HG02763 (cell line): ENCODE results near the gene ANTXR1.

ENCODE experiments used
- ATAC-seq: cut with Tn5 transposase; IDR thresholded peaks from one replicate; pipeline ENCODE4 v1.9.1; 2021; ENCODE audit warnings: mild to moderate bottlenecking, moderate library complexity; ENCODE audit not compliant: unreplicated experiment

ANTXR1 gene

DNA sequence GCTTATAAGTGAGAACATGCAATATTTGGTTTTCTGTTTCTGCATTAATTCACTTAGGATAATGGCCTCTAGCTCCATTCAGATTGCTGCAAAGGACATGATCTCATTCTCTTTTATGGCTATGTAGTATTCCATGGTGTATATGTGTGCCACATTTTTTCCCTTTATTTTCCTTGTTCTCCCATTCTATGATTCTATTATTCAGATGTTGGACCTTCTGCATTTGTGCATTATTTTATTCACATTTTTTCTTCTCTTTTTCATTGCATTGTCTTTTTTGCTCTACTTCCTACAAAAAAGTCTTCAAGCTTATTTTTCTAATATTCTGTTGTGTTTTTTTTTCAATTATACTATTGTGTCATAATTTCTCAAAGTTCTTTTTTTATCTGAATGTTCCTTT, 11.1 kb upstream of the ANTXR1 start:
- no peak for ATAC-seq

- ATAC-seq, result no peak
Observed at GRCh38 chr2:69003731-69004130, 9.2 kb upstream of the ANTXR1 start.

GRCh38 chr2:69007169-69007568, 5.8 kb upstream of the ANTXR1 start:
- ATAC-seq, result no peak

DNA sequence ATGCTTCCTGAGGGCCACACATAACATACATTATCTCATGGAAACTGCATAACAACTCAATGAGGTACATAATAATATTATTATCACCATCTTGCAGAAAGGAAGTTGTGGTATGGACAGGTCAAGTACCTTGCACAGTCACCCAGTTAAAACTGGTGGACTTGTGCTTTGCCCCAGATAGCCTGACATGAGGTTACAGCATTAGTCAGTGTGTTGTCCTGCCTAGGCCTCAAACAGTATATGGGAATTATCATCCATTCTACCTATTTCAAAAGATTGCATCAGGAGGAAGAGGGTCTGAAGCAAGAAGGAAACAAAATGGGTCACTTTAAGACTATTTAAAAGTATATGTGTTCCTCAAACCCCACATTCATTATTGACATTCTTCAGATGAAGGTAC, 5.4 kb upstream of the ANTXR1 start:
- no peak for ATAC-seq

DNA sequence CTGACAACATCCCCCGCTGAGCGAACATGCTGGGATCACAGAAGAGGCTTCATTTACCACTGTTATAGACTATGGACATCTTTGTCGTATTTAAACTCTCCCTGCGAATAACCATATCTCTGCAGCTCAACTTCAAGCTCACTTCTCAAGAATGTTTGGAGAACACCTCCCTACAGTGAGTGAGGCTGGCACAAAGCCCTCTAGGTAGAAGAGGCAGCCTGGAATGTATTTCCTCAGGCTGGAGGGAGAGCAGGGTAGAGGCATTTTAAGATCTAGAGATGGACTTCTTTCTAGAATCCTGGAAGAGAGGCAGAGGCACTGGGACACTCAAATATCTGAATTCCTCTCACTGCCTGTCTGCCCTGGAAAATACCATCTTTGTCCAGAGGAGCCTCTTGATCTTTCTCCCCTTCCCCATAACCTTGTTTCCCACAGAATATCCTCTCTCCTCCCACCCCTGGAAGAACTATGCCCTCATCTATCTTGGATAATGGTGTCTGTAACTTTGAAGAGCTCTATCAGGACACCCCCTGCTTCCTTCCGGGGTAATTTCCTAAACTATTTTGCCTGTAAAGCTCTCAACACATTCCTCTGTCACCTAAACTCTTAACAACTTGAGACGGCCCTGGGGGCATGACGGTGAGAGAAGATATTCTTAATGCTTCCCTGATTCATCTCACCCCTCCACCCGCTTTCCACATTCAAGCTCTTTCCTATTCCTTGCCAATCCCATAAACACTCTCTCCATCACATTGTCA, 2.4 kb upstream of the ANTXR1 start:
- ATAC-seq, result no peak

- ATAC-seq, result no peak
Observed at GRCh38 chr2:69011611-69012157, 1.3 kb upstream of the ANTXR1 start.

GRCh38 chr2:69012310-69013141, 453 bp upstream of the ANTXR1 start:
- ATAC-seq, result no peak

DNA sequence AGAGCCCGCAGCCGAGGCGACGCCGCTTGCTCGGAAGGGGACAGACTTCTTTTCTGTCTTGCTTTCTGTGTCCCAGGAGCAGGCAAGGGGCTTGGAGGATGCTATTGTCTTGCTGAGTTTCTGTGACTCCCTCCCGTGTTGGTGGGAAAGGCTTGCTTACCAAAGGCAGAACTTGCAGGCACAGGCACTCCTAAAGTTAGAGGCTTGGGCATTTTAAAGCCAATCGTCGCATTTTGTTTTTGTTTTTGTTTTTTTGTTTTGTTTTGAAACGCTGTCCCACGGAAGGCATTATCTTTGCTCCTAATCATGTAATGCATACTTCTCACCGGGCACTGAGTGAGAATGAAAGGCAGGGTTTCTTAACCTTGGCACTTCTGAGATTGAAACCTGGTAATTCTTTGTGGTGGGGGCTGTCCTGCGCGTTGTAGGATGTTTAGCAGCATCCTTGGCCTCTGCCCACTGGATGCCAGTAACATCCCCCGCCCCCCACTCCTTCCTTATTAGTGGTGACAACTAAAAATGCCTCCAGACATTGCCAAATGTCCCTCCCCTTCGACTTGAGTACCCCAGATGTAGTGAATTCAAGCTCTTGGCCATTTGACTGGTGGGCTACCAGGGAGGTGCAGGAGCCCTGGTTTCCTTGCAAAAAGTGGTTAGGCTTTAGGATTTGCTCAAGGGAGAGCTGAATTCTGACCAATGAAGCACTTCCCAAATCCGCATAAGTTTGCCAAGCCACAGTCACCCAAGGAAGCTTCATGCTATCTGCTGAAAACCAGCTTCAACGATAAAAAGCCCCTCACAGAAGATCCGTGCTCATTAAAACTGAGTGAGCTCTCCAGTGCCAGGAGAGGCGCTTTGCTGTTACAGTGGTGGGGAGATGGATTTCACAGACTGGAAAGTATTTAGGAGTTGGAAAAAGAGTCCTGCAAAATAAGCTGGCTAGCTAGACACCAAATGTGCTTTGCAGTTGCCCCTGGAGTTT, 1.2 kb downstream of the ANTXR1 start:
- no peak for ATAC-seq

DNA sequence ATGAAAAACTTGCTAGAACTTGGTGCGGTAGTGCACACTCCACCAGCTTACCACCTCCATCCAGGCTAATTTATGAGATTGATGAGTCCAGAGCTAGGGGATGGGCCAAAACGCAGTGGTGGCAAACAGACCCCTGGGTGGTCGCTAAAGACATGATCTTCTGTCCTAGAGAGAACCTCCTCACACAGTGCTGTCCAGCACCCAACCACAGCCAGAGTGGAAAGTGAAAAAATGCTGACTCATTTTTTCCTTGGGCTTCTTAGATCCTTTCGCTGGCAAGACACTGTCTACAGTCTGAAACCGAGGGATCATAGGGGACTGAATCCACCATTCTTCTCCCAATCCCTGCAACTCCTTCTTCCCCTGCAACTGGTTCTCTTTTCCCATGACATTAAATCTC, 4.1 kb downstream of the ANTXR1 start:
- no peak for ATAC-seq

- ATAC-seq, result no peak
Observed at GRCh38 chr2:69017835-69018234, 4.9 kb downstream of the ANTXR1 start.

DNA sequence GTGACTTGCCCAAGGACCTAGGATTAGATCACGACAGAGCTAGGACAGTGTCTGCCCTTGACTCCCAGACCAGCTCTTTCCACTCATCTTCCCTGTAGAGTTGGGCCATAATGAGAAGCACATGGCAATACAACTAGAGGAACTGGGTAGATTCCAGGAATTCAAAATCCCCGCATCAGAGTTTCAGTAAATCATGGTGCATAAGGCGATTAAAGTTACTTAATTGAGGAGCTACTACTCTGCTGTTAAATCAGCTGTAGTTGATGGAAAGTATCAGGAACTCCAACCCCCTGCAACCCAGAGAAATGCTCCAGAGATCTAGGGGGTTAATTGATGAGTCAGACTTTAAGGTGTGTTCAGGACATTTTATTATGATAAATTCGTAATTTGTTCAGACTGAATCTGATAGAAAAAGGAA, 5.7 kb downstream of the ANTXR1 start:
- ATAC-seq, result no peak

DNA sequence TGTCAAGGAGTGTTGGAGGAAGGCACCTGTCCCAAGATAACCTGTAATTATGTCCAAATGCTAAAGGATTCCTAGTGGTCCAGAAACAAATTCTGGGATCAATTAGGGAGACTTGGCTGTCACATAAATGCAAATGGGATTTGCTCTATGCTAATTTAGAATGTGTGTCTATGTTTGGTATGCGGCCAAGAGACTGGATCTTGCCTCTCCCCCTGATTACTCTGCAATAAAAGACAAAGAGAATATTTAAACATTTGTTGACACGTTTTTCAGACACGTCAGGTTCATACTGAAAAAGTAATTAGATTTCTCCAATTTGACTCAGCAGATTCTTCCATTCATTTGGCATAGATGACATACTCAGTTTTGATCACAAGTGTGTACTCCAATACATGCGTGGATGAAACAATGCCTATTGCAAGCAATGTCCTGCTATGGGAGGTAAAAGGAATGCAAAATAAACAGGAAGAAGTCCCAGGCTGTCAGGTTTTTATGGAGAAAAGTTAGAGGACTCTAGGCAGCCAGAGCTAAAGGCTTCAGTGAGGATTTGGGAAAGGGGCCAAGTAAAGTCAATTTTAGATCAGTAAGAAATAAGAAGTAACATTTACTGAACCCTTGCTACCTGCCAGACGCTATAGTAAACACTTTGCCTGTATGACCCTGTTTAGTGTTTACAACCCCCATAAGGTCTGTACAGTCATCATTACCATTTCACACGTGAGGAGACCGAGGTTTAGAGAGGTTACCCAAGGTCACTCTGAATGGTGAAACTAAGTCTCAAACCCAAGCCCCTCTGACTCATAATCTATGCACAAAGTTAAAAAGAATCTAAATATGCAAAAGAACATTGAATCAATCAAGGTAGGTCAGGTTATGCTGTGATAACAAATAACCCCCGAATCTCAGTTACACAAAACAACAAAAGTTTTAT, 7.8 kb downstream of the ANTXR1 start:
- ATAC-seq, result no peak

DNA sequence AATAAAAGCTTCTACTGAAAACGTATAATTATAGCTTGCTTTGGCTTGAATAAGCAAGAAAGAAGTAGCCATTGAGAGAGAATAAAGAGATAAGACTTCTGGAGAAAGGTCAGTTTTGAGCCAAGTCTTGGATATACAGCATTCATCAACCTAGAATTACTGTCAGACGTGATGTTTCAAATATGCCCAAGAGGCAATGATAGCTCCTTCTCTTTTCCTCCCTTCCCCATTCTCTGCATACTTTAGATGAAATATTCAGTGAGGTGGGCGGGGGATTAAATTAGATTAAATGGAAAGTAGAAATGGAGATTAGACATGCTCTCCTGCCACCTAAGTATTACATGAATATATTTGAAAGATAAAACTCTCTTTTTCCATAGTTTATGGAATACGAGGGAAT, 8.7 kb downstream of the ANTXR1 start:
- no peak for ATAC-seq

- ATAC-seq, result no peak
Observed at GRCh38 chr2:69022548-69022947, 9.6 kb downstream of the ANTXR1 start.

DNA sequence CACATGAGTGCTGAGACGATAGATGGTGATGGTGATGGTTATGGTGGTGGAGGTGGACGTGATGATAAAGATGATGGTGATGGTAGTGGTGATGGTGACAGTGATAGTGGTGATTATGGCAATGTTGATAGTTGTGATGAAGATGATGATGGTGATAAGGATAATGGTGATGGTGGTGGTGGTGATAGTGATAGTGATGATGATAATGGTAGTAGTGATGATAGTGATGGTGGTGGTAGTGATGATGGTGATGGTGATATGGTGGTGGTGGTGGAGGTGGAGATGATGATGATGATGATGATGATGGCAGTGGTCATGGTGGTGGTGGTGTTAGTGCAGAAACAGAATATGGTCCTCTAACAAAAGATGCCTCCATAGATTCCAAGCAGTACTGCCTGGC, 10.3 kb downstream of the ANTXR1 start:
- no peak for ATAC-seq

GRCh38 chr2:69026026-69026425, 13.0 kb downstream of the ANTXR1 start:
- no peak for ATAC-seq

DNA sequence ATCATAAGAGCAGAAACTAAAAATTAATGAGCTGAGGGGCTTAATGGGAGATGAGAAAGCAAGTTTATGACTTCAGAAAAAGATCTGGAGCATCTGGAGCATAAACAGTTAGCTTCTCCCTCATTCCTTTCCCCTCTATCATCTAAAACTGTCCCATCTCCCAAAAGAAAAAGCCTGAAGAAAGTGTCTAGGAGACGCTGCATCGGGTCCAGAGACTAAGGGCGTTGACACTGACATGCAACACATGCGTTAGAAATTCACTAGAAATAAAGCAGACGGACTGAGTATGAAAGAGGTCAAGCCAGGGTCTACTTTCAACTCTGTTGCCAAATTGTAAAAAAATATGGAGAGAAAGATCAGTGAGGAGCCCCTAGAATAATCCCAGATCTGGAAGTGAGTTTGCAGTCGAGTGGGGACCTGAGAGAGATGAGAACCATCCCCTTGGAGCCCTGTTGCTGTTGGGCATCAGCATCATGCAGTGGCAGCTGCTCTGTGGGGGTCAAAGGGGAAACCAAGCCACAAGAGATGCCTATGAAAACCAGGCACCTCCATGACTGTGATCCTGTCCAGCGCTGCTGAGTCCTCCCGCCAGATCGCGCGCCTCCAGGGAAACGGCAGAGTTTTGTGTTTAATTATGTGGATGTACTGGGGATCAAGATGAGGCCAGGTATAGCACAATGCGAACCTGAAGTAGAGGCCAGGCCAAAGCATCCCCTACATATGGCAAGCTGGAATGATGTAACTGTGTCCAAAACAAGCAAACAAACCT, 13.9 kb downstream of the ANTXR1 start:
- no peak for ATAC-seq

- no peak for ATAC-seq
Observed at GRCh38 chr2:69030800-69031428, 17.9 kb downstream of the ANTXR1 start.

DNA sequence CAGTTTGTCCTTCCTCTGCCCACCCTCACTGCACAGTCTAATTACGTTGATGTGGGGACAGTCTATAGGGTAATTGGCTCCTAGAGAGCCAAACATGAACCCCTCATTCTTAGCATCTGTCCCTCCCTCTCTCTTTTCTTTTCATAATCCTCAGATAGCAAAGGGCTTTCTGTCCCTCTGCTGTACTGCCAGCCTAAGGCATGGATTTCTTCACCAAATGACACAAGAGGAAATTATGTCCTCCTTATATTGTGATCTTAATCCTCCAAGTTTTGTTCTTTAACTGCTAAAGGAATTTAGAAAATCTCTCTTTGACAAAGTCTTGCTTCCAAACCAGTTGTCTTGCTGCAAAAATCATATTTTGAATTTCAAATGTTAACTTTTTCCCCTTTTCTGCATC, 18.5 kb downstream of the ANTXR1 start:
- no peak for ATAC-seq
